H1 (cell line): Measurements from ENCODE around the gene LOXL4. TPM values are rescaled to one million over a fixed set of nuclear protein-coding genes. Genes with fewer than 3 reads are reported as not detected.

Experiments
- CTCF ChIA-PET: fragments of 300-600 bp; sonication (Branson Sonifier 250); formaldehyde crosslinking; loops from one replicate; lab custom pipeline; 2021; ENCODE audit not compliant: partially characterized antibody; lab: Charles Lee
- POLR2A ChIA-PET: fragments of 300-600 bp; sonication (Branson Sonifier 250); formaldehyde crosslinking; loops from one replicate; lab custom pipeline; 2021; ENCODE audit warnings: inconsistent platforms; ENCODE audit not compliant: partially characterized antibody; lab: Charles Lee
- DNase-seq, 2 experiments: peaks; one replicate each; pipeline versions ENCODE4 v3.0.0 to v3.0.0-alpha.2; 2010 to 2022; ENCODE audit warnings: low spot score in 2 of 2, low read depth in 1 of 2, mixed read lengths in 1 of 2
- FAIRE-seq: peaks from 2 replicates; lab custom pipeline; 2011; peaks lifted over from hg19 to GRCh38; lab: Jason Lieb, UNC
- H2AFZ ChIP-seq: 2 replicates; pipeline ENCODE4 v1.8.1; 2012; ENCODE audit warnings: low read length, inconsistent platforms
- H2AK5ac ChIP-seq: 2 replicates; pipeline ENCODE4 v1.6.1; 2013; ENCODE audit warnings: low read depth, low read length
- H2BK120ac ChIP-seq: replicated peaks from 2 replicates; pipeline ENCODE3; 2013; ENCODE audit warnings: low read depth, low read length, inconsistent platforms
- H2BK12ac ChIP-seq: 2 replicates; pipeline ENCODE4 v1.6.1; 2013; ENCODE audit warnings: low read depth, low read length
- H2BK15ac ChIP-seq: 2 replicates; pipeline ENCODE4 v1.6.1; 2013; ENCODE audit warnings: low read length
- H2BK20ac ChIP-seq: 2 replicates; pipeline ENCODE4 v1.6.1; 2013; ENCODE audit warnings: low read length
- H2BK5ac ChIP-seq: 2 replicates; pipeline ENCODE4 v1.6.1; 2013; ENCODE audit warnings: low read depth, low read length
- H3K14ac ChIP-seq: 2 replicates; pipeline ENCODE4 v1.6.1; 2013; ENCODE audit warnings: inconsistent platforms; ENCODE audit not compliant: insufficient read length
- H3K18ac ChIP-seq: 2 replicates; pipeline ENCODE4 v1.6.1; 2013; ENCODE audit warnings: low read length; ENCODE audit errors: extremely low read depth
- H3K23ac ChIP-seq: 2 replicates; pipeline ENCODE4 v1.6.1; 2013; ENCODE audit warnings: inconsistent platforms; ENCODE audit not compliant: insufficient read length
- H3K23me2 ChIP-seq: 2 replicates; pipeline ENCODE4 v1.6.1; 2013; ENCODE audit warnings: low read depth, low read length
- H3K27ac ChIP-seq: 2 replicates; pipeline ENCODE4 v1.6.1; 2011; ENCODE audit warnings: low read depth, low read length, inconsistent platforms
- H3K27me3 ChIP-seq, 4 experiments: replicated peaks in 1 of 4; 1 replicate in 1 of 4; 2 replicates in 3 of 4; pipeline versions ENCODE4 v1.6.1 to v1.8.1; 2011 to 2013; ENCODE audit warnings: low read length in 3 of 4, mild to moderate bottlenecking in 3 of 4, inconsistent platforms in 2 of 4, mixed read lengths in 2 of 4, moderate library complexity in 1 of 4; ENCODE audit not compliant: control insufficient read depth in 3 of 4, insufficient read depth in 3 of 4; ENCODE audit errors: extremely low read depth in 1 of 4
- H3K36me3 ChIP-seq, 4 experiments: 2 replicates each; pipeline versions ENCODE4 v1.6.1 to v1.8.1; 2011 to 2013; ENCODE audit warnings: mild to moderate bottlenecking in 4 of 4, low read length in 3 of 4, moderate library complexity in 2 of 4, control low read depth in 1 of 4, inconsistent platforms in 1 of 4; ENCODE audit not compliant: insufficient read depth in 4 of 4, control insufficient read depth in 2 of 4
- H3K4ac ChIP-seq: replicated peaks from 2 replicates; pipeline ENCODE3; 2013; ENCODE audit warnings: low read length, low read depth, mixed read lengths, inconsistent platforms; ENCODE audit not compliant: insufficient read length
- H3K4me1 ChIP-seq, 4 experiments: replicated peaks in 1 of 4; 1 replicate in 1 of 4; 2 replicates in 3 of 4; pipeline versions ENCODE4 v1.6.1 to v1.8.1; 2011 to 2013; ENCODE audit warnings: low read length in 3 of 4, inconsistent platforms in 2 of 4, mixed read lengths in 1 of 4; ENCODE audit not compliant: insufficient read depth in 4 of 4, control insufficient read depth in 3 of 4
- H3K4me2 ChIP-seq, 2 experiments: 2 replicates each; pipeline versions ENCODE4 v1.6.1 to v1.8.1; 2011 to 2013; ENCODE audit warnings: low read depth in 2 of 2, low read length in 2 of 2, control low read depth in 1 of 2, inconsistent platforms in 1 of 2, mild to moderate bottlenecking in 1 of 2; ENCODE audit not compliant: insufficient read depth in 1 of 2
- H3K4me3 ChIP-seq, 4 experiments: fragments of 200-600, 300-600 bp in 1 of 4; sonication (generic), shearing (Covaris generic), sonication (Bioruptor Twin) in 1 of 4; 2 replicates each; pipeline versions ENCODE4 v1.5.1 to v1.8.1; 2011 to 2016; ENCODE audit warnings: low read length in 4 of 4, low read depth in 3 of 4, control low read depth in 2 of 4, inconsistent platforms in 2 of 4, mild to moderate bottlenecking in 2 of 4, mixed read lengths in 1 of 4, moderate library complexity in 1 of 4; ENCODE audit not compliant: insufficient read depth in 2 of 4; ENCODE audit errors: extremely low read depth in 1 of 4
- H3K56ac ChIP-seq: replicated peaks from 2 replicates; pipeline ENCODE3; 2013; ENCODE audit warnings: low read depth, mild to moderate bottlenecking, mixed read lengths, low read length, inconsistent platforms; ENCODE audit not compliant: insufficient read length
- H3K79me1 ChIP-seq: 2 replicates; pipeline ENCODE4 v1.6.1; 2013; ENCODE audit warnings: low read depth, low read length, control low read depth
- H3K79me2 ChIP-seq, 2 experiments: 2 replicates each; pipeline versions ENCODE4 v1.6.1 to v1.8.1; 2012 to 2013; ENCODE audit warnings: low read length in 2 of 2, mild to moderate bottlenecking in 2 of 2, inconsistent platforms in 1 of 2; ENCODE audit not compliant: insufficient read depth in 2 of 2, control insufficient read depth in 1 of 2
- H3K9ac ChIP-seq, 4 experiments: replicated peaks in 1 of 4; 1 replicate in 1 of 4; 2 replicates in 3 of 4; pipeline versions ENCODE4 v1.6.1 to v1.8.1; 2011 to 2013; ENCODE audit warnings: low read depth in 3 of 4, low read length in 3 of 4, control low read depth in 2 of 4, mild to moderate bottlenecking in 2 of 4, moderate library complexity in 2 of 4, inconsistent platforms in 1 of 4; ENCODE audit errors: extremely low read depth in 1 of 4
- H3K9me3 ChIP-seq, 2 experiments: 2 replicates each; pipeline versions ENCODE4 v1.6.1 to v1.8.1; 2012 to 2013; ENCODE audit warnings: mild to moderate bottlenecking in 2 of 2, moderate library complexity in 2 of 2, control low read depth in 1 of 2, inconsistent platforms in 1 of 2, low read depth in 1 of 2, low read length in 1 of 2, mixed read lengths in 1 of 2; ENCODE audit not compliant: insufficient read depth in 2 of 2
- H4K20me1 ChIP-seq, 2 experiments: replicated peaks in 1 of 2; 2 replicates each; pipeline versions ENCODE3 to v1.8.1; 2011 to 2013; ENCODE audit warnings: inconsistent platforms in 2 of 2, low read length in 2 of 2, mild to moderate bottlenecking in 1 of 2; ENCODE audit not compliant: insufficient read depth in 2 of 2, control insufficient read depth in 1 of 2
- H4K5ac ChIP-seq: 2 replicates; pipeline ENCODE4 v1.6.1; 2013; ENCODE audit warnings: low read length, low read depth, mixed read lengths, inconsistent platforms; ENCODE audit not compliant: insufficient read length
- H4K8ac ChIP-seq: 2 replicates; pipeline ENCODE4 v1.8.0; 2013; ENCODE audit warnings: mild to moderate bottlenecking, moderate library complexity, low read length, inconsistent platforms; ENCODE audit not compliant: insufficient read depth; ENCODE audit errors: extremely low read depth
- H4K91ac ChIP-seq: replicated peaks from 2 replicates; pipeline ENCODE3; 2013; ENCODE audit warnings: low read length, mixed read lengths, inconsistent platforms; ENCODE audit not compliant: insufficient read length
- CEBPB ChIP-seq: IDR thresholded peaks from 2 replicates; pipeline ENCODE4 v1.6.1; 2012; ENCODE audit warnings: low read depth, low read length
- KDM4A ChIP-seq: IDR thresholded peaks from one replicate; pipeline ENCODE4 v1.7.1; 2012; ENCODE audit warnings: low read depth, mild to moderate bottlenecking, moderate library complexity, low read length, inconsistent platforms; ENCODE audit not compliant: severe bottlenecking
- WGBS, 2 experiments: shearing (Covaris generic) in 1 of 2; methylation state at CpG; one replicate each; pipeline versions ENCODE4 v1.1.6 to v1.1.7; 2013 to 2015; ENCODE audit warnings: low lambda C conversion rate in 2 of 2, mixed read lengths in 2 of 2, inconsistent platforms in 1 of 2, low coverage in 1 of 2, missing lambda C conversion rate in 1 of 2; ENCODE audit not compliant: insufficient replicate concordance in 2 of 2, insufficient coverage in 1 of 2, insufficient read length in 1 of 2; ENCODE audit errors: extremely low coverage in 1 of 2, missing lambda C conversion rate in 1 of 2; 5-methylcytosine and 5-hydroxymethylcytosine counted together
- polyA plus RNA-seq, 7 experiments: library from polyadenylated mRNA; depleted of rRNA in 3 of 7; stranded (reverse) in 5 of 7; unstranded in 2 of 7; fragments of >200 nt in 5 of 7; fragments of 200-250 nt in 2 of 7; gene quantifications; 1 replicate in 5 of 7; 2 replicates in 1 of 7; 4 replicates in 1 of 7; pipeline versions ENCODE4 v1.2.1 to v1.2.3, GENCODE V29; 2011 to 2013; ENCODE audit warnings: missing spikeins in 2 of 7, mixed read lengths in 2 of 7
- total RNA-seq: library from RNA; stranded (reverse); fragmentation: NEBNext Ultra II Directional; extraction: Animal tissue kit (Norgen Biotek cat#: 25700); gene quantifications from 2 replicates; pipeline ENCODE4 v1.2.1, GENCODE V29; 2021

The LOXL4 gene
- total and polyA plus RNA-seq, 2 of the 8 experiments (the other 6 are each of a cell fraction or from before 2014, with no cell fraction given) = 0.13 to 0.27 TPM

GRCh38 chr10:98238391-98238790 lies 29.6 kb downstream of the LOXL4 start:
- POLR2A ChIA-PET = no interaction called here
- no peaks in the 10 kb centered on the region for H3K4me1 ChIP-seq
- no peak for FAIRE-seq
- TF ChIP-seq CEBPB (no peak), KDM4A (no peak)

More at GRCh38 chr10:98238391-98238790, 29.6 kb downstream of the LOXL4 start:
- no peak overlapping the region for H3K9ac ChIP-seq
- no peaks in the 10 kb centered on the region for H3K79me1 ChIP-seq
- H3K23ac ChIP-seq = no peak overlapping the region
- WGBS, 2 experiments = 100% methylated on average over 1 of the region's 1 CpG; no CpG with 5 or more reads in 1 of the 2 experiments
- H3K14ac ChIP-seq = no peak overlapping the region
- no peaks in the 10 kb centered on the region for H4K20me1 ChIP-seq
- H3K18ac ChIP-seq = no peak overlapping the region
- H2AFZ ChIP-seq = no peak overlapping the region
- no peak overlapping the region for H2BK15ac ChIP-seq
- H3K4ac ChIP-seq = no peak overlapping the region
- H2AK5ac ChIP-seq = no peak overlapping the region
- no peak overlapping the region for H2BK120ac ChIP-seq
- no peak overlapping the region for H3K27ac ChIP-seq
- H4K8ac ChIP-seq = no peak overlapping the region
- no peaks in the 10 kb centered on the region for H3K27me3 ChIP-seq
- CTCF ChIA-PET = interaction anchor here (1.4 to 1.6 kb wide), 2 partner anchors 71 to 76 kb away, joined by 4 to 5 read pairs; no protein-coding TSS in a partner anchor
- H3K79me2 ChIP-seq = no peaks in the 10 kb centered on the region
- no peak overlapping the region for H4K91ac ChIP-seq
- no peak for DNase-seq
- H3K56ac ChIP-seq = no peak overlapping the region
- H3K4me2 ChIP-seq = no peak overlapping the region
- H2BK5ac ChIP-seq = no peak overlapping the region
- no peak overlapping the region for H3K4me3 ChIP-seq
- no peaks in the 10 kb centered on the region for H3K23me2 ChIP-seq
- peaks cover 4 to 12% (median 8%) of the 10 kb centered on the region in 4 experiments; a peak in 5 of 8 replicates for H3K36me3 ChIP-seq
- H4K5ac ChIP-seq = no peak overlapping the region
- H3K9me3 ChIP-seq = no peaks in the 10 kb centered on the region
- no peak overlapping the region for H2BK12ac ChIP-seq
- H2BK20ac ChIP-seq = no peak overlapping the region
